Measurements from ENCODE around the gene RDM1.

- TF ChIP-seq POLR2A (IDR thresholded peaks at IDR 0.05), result no peak
- TF ChIP-seq CTCF (IDR thresholded peaks at IDR 0.05), result no peak
Measured at GRCh38 chr17:35875072-35875799, 55.3 kb downstream of the RDM1 start.
